Measurements from ENCODE around the gene CDC42BPB. TPM values are rescaled to one million over a fixed set of nuclear protein-coding genes. Genes with fewer than 3 reads are reported as not detected.
A peak's percentile ranks its signal among the peaks of the same experiment; 100 is the strongest.

The CDC42BPB gene
- total and polyA plus RNA-seq, 12 donors: 41.1 to 108 (median 77.4) TPM

DNA sequence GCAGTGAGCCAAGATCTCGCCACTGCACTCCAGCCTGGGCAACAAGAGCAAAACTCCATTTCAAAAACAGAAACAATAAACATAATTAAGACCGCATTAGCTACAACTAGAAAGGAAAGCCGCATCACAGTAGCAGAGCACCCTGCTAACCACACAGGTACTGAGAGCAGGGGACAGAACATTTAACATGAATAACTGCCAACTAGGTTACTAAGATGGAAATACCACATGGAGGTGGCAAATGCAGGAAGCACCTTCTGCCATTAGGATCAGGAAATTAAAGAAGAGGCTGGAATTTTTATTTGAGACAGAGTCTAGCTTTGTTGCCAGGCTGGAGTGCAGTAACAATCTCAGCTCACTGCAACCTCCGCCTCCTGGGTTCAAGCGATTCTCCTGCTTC lies 41.9 kb downstream of the CDC42BPB start:
- peak overlapping the region in 2 of 5 donors; percentile 1 to 54 for H3K27ac ChIP-seq
- WGBS, 4 donors: 84 to 92% (median 88%) methylated on average over 5 of the region's 5 CpGs
- peaks cover 0 to 4% of the 10 kb centered on the region in 2 donors for H3K36me3 ChIP-seq (replicated peaks in 1 of 2)
- H3K9me3 ChIP-seq (replicated peaks in 1 of 3): no peaks in the 10 kb centered on the region
- no peak for DNase-seq
- TF ChIP-seq, protein P1, sequence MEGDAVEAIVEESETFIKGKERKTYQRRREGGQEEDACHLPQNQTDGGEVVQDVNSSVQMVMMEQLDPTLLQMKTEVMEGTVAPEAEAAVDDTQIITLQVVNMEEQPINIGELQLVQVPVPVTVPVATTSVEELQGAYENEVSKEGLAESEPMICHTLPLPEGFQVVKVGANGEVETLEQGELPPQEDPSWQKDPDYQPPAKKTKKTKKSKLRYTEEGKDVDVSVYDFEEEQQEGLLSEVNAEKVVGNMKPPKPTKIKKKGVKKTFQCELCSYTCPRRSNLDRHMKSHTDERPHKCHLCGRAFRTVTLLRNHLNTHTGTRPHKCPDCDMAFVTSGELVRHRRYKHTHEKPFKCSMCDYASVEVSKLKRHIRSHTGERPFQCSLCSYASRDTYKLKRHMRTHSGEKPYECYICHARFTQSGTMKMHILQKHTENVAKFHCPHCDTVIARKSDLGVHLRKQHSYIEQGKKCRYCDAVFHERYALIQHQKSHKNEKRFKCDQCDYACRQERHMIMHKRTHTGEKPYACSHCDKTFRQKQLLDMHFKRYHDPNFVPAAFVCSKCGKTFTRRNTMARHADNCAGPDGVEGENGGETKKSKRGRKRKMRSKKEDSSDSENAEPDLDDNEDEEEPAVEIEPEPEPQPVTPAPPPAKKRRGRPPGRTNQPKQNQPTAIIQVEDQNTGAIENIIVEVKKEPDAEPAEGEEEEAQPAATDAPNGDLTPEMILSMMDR (IDR thresholded peaks at IDR 0.05): no peak
- no peak for TF ChIP-seq POLR2A (IDR thresholded peaks at IDR 0.05)
- H3K27me3 ChIP-seq: no peaks in the 10 kb centered on the region
- peaks cover 6 to 57% of the 10 kb centered on the region in 2 donors for H3K4me1 ChIP-seq (replicated peaks in 1 of 2)
- intact Hi-C loops (cut with DNase I): no loop called here
- H3K4me3 ChIP-seq: no peak overlapping the region

DNA sequence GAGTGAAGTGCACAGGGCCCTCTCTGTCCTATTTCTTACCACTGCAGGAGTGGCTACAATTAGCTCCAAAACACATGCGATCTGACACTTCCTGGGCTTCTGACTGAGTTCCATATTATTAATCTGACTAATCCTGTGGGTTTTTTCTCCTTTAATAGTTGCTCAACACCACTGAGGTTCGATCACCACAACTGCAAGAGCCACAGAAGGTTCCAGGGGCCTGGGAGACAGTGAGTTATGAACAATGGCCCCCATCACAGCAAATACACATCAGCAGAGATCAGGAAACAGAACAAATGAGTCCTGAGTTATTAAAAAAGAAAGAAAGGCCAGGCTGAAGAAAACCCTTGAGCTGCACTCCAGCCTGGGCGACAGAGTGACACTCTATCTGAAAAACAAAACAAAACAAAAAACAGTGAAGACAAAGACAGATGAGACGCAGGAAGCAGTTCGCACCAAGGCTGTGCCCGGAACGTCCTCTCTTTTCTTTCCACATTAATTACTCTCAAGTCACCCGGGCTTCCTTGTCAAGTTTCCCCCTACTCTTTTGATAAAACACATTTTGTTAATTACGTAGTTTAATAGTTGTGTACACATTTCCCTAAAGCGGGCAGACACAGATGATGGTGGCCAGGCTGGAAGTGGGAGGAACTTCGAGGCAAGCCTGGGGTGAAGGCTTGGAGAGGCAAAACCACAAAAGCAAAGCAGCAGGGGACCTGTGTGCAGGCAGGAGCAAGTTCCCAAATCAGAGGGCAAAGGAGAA lies 42.7 kb downstream of the CDC42BPB start:
- 45 to 54% (median 51%) methylated on average over 11 of the region's 11 CpGs for WGBS, 4 donors

DNA sequence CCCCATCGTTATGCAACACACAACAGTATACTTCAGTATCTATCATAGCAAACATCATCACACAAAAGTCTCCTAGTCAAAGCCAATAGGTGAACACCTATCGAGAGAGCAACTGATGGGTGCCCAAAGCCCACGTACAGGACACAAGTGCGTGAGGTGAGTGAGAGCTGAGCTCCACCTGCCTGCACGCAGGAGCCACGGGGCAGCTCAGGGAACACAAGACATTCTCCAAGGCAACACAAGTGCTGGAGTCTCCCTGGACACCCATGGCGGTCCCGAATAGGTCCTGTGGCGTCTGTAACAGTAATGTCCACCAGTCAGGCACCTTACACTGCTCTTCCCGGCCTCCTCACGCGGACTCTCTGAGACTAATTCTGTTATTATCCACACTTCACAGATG lies 44.3 kb downstream of the CDC42BPB start:
- Histone ChIP-seq H3K27me3 (no peaks in the 10 kb centered on the region), H3K36me3 (replicated peaks in 1 of 2) (peaks cover 0 to 16% of the 10 kb centered on the region in 2 donors), H3K27ac (no peak overlapping the region), H3K9me3 (replicated peaks in 1 of 3) (no peaks in the 10 kb centered on the region), H3K4me1 (replicated peaks in 1 of 2) (peaks cover 6 to 48% of the 10 kb centered on the region in 2 donors), H3K4me3 (no peak overlapping the region)
- intact Hi-C loops (cut with DNase I): no loop called here
- no peak for DNase-seq
- WGBS, 4 donors: 94 to 98% (median 96%) methylated on average over 8 to 12 of the region's 12 CpGs
- no peak for TF ChIP-seq POLR2A (IDR thresholded peaks at IDR 0.05)
- TF ChIP-seq, protein P1 (IDR thresholded peaks at IDR 0.05): no peak

More for the DNA sequence above, 42.7 kb downstream of the CDC42BPB start:
- TF ChIP-seq, protein P1 (IDR thresholded peaks at IDR 0.05): no peak
- no peak for TF ChIP-seq POLR2A (IDR thresholded peaks at IDR 0.05)
- peaks cover 0 to 9% of the 10 kb centered on the region in 2 donors for H3K36me3 ChIP-seq (replicated peaks in 1 of 2)
- no peak for DNase-seq
- H3K4me1 ChIP-seq (replicated peaks in 1 of 2): peaks cover 6 to 56% of the 10 kb centered on the region in 2 donors
- no peak overlapping the region for H3K4me3 ChIP-seq
- H3K9me3 ChIP-seq (replicated peaks in 1 of 3): no peaks in the 10 kb centered on the region
- no peaks in the 10 kb centered on the region for H3K27me3 ChIP-seq
- H3K27ac ChIP-seq: peak overlapping the region in 2 of 5 donors; percentile 1 to 54
- intact Hi-C loops (cut with DNase I): no loop called here

DNA sequence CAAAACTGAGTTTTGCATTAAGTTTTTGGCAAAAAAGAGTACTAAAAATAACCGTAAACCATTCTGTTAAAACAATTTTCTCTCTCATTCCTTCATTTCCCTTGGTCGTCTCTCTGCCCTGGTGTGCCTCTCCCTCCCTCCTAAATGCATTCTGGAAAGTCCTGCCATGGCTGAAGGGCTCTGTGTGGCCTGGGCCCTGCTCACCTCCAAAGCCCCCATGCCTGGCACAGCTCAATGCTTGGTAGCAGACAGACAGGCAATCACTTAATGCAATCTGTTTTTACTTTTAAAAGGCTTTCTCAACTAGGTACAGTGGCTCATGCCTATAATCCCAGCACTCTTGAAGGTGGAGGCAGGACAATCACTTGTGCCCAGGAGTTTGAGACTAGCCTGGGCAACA lies 47.8 kb downstream of the CDC42BPB start:
- intact Hi-C loops (cut with DNase I): no loop called here
- whole genome bisulfite sequencing, 4 donors: 79 to 90% (median 88%) methylated on average over 2 of the region's 2 CpGs
- Histone ChIP-seq H3K4me3 (no peak overlapping the region), H3K4me1 (replicated peaks in 1 of 2) (peaks cover 0 to 16% of the 10 kb centered on the region in 2 donors), H3K36me3 (replicated peaks in 1 of 2) (peaks cover 0 to 28% of the 10 kb centered on the region in 2 donors), H3K9me3 (replicated peaks in 1 of 3) (no peaks in the 10 kb centered on the region), H3K27ac (no peak overlapping the region), H3K27me3 (no peaks in the 10 kb centered on the region)
- TF ChIP-seq, protein P1 (IDR thresholded peaks at IDR 0.05): no peak
- no peak for TF ChIP-seq POLR2A (IDR thresholded peaks at IDR 0.05)
- no peak for DNase-seq
